Calu3 (cell line): Measurements from ENCODE around the gene FAF1. TPM values are rescaled to one million over a fixed set of nuclear protein-coding genes. Genes with fewer than 3 reads are reported as not detected.

Source experiments
- BruUV-seq: library from RNA; stranded (reverse); fragments of 400-500 nt; replicated peaks from 2 replicates; lab custom pipeline; 2021; lab: Mats Ljungman, UMichigan
- CTCF ChIA-PET: fragments of 300-600 bp; sonication (Branson Sonifier 250); formaldehyde crosslinking; loops from one replicate; lab custom pipeline; 2022; ENCODE audit warnings: antibody characterized with exemption; lab: Charles Lee
- DNase-seq: peaks from one replicate; pipeline ENCODE4 v3.0.0; 2022
- H3K27ac Mint-ChIP-seq: one replicate; pipeline ENCODE4 v1.8.0; 2022; ENCODE audit warnings: mixed read lengths; ENCODE audit not compliant: unreplicated experiment
- H3K27me3 Mint-ChIP-seq: one replicate; pipeline ENCODE4 v1.8.0; 2022; ENCODE audit warnings: mixed read lengths; ENCODE audit not compliant: unreplicated experiment
- H3K36me3 Mint-ChIP-seq: one replicate; pipeline ENCODE4 v1.8.0; 2022; ENCODE audit warnings: mild to moderate bottlenecking, moderate library complexity, mixed read lengths; ENCODE audit not compliant: insufficient read depth, unreplicated experiment
- H3K4me1 Mint-ChIP-seq: one replicate; pipeline ENCODE4 v1.8.0; 2022; ENCODE audit warnings: mild to moderate bottlenecking, low read depth, mixed read lengths; ENCODE audit not compliant: unreplicated experiment
- H3K4me3 Mint-ChIP-seq: one replicate; pipeline ENCODE4 v1.8.0; 2022; ENCODE audit warnings: mild to moderate bottlenecking, low read depth, moderate library complexity, mixed read lengths; ENCODE audit not compliant: unreplicated experiment
- H3K9me3 Mint-ChIP-seq: one replicate; pipeline ENCODE4 v1.8.0; 2022; ENCODE audit warnings: low read depth, mixed read lengths; ENCODE audit not compliant: unreplicated experiment
- intact Hi-C: fragments of 100-400 bp; cut with micrococcal nuclease; formaldehyde crosslinking; loops from one replicate; pipeline ENCODE4 v1.10.0; 2022; ENCODE audit not compliant: unreplicated experiment
- total RNA-seq: library from RNA; stranded (reverse); gene quantifications from 2 replicates; pipeline ENCODE4 v1.2.3, GENCODE V29; 2022
- TF ChIP-seq, protein P1 (sequence below): fragments of 200-600 bp; IDR thresholded peaks from one replicate; pipeline ENCODE4 v1.8.0; 2022; ENCODE audit warnings: antibody characterized with exemption; ENCODE audit not compliant: unreplicated experiment

Gene FAF1
- total RNA-seq, 1 experiment from 2014 or later, result 104 TPM

DNA sequence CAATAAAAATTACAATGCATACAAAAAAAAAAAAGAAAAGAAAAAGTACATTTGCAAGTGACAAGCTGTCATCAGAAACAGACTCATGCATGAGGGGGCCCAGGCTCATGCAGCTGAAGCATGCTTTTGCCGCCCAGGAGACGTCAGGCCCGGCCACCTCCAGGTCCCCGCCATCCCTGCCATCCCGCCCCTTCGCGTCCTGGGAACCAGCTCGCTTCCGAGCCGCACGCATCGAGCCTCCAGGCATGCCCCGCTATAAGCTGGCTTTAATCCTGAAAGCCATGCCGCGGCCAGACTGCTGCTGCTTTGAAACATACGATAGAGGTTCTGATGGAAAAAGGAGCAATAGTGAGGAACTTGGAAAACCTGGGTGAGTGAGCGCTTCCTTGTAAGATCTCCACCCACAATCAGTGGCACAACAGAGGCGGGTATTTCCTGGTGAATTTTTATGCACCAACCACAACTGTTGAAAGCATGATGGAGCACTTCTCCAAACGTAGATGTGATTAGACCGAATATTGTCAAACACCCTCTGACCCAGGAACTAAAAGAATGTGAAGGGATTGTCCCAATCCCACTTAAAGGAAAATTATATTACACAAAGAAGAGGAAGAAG, 113.7 kb downstream of the FAF1 start:
- H3K9me3 Mint-ChIP-seq, result no peaks in the 10 kb centered on the region
- H3K27ac Mint-ChIP-seq, result peak overlapping the region; percentile 26
- TF ChIP-seq, protein P1, sequence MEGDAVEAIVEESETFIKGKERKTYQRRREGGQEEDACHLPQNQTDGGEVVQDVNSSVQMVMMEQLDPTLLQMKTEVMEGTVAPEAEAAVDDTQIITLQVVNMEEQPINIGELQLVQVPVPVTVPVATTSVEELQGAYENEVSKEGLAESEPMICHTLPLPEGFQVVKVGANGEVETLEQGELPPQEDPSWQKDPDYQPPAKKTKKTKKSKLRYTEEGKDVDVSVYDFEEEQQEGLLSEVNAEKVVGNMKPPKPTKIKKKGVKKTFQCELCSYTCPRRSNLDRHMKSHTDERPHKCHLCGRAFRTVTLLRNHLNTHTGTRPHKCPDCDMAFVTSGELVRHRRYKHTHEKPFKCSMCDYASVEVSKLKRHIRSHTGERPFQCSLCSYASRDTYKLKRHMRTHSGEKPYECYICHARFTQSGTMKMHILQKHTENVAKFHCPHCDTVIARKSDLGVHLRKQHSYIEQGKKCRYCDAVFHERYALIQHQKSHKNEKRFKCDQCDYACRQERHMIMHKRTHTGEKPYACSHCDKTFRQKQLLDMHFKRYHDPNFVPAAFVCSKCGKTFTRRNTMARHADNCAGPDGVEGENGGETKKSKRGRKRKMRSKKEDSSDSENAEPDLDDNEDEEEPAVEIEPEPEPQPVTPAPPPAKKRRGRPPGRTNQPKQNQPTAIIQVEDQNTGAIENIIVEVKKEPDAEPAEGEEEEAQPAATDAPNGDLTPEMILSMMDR, result no peak
- BruUV-seq, result no TSS peak
- DNase-seq, result peak; percentile 38
- H3K4me3 Mint-ChIP-seq, result peak overlapping the region; percentile 56
- CTCF ChIA-PET, result no interaction called here
- intact Hi-C loops, result no loop called here
- peaks cover 27% of the 10 kb centered on the region for H3K4me1 Mint-ChIP-seq
- no peaks in the 10 kb centered on the region for H3K36me3 Mint-ChIP-seq
- H3K27me3 Mint-ChIP-seq, result no peaks in the 10 kb centered on the region

DNA sequence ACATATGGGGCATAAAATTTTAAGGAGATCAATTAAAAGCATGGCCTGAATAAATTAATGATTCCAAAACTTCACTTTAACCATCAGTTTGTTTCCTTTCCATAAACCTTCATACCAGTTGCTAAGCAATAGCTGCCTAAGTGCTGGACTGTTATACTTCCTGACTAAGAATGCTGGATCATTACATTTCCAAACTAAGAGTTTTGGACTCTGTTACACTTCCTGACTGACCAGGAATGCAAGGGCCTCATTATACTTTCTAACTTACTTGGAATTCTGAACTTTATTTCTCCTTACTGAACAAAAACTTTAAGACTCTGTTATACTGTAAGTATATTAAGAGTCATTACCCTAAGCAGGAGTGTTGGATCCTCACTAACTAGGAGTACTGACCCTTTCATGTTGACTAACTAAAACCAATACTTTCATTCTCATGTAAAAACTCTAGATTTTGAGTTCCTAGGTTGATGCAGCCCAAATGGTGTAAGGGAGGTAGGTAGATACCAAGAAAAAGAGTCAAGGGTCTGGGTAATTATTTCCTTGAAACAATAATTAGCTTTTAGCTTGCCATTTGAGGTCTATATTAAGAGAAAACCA, 118.2 kb downstream of the FAF1 start:
- Mint-ChIP-seq H3K27me3 (no peaks in the 10 kb centered on the region), H3K36me3 (no peaks in the 10 kb centered on the region), H3K4me1 (peaks cover 17% of the 10 kb centered on the region), H3K27ac (no peak overlapping the region), H3K4me3 (no peak overlapping the region), H3K9me3 (no peaks in the 10 kb centered on the region)
- intact Hi-C loops, result no loop called here
- CTCF ChIA-PET, result interaction anchor here (0.6 kb wide), 1 partner anchor 1238 kb away, joined by 6 read pairs; no protein-coding TSS in a partner anchor
- no peak for DNase-seq
- TF ChIP-seq, protein P1, result no peak
- no TSS peak for BruUV-seq

DNA sequence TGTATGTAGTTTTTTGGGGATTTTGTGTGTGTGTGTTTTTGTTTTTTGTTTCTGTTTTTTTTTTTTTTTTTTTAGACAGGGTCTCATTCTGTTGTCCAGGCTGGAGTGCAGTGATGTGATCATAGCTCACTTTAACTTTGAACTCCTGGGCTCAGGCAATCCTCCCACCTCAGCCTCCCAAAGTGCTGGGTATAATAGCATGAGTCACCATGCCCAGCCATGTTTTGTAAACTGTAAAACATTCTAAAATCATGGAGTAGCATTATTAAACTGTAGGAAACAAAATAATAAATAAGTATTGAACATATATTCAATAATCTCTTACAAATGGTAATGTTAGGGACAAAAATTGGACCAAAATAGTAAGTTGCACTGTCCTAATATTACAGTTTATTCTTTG, 124.0 kb downstream of the FAF1 start:
- no peak for DNase-seq
- Mint-ChIP-seq H3K36me3 (no peaks in the 10 kb centered on the region), H3K27ac (no peak overlapping the region), H3K9me3 (no peaks in the 10 kb centered on the region), H3K4me1 (peaks cover 14% of the 10 kb centered on the region), H3K4me3 (no peak overlapping the region), H3K27me3 (no peaks in the 10 kb centered on the region)
- TF ChIP-seq, protein P1, result no peak
- intact Hi-C loops, result no loop called here
- CTCF ChIA-PET, result interaction anchor here (0.5 to 0.7 kb wide), 5 partner anchors 47 to 911 kb away, joined by 3 to 9 read pairs (median 4); no protein-coding TSS in a partner anchor
- no TSS peak for BruUV-seq

DNA sequence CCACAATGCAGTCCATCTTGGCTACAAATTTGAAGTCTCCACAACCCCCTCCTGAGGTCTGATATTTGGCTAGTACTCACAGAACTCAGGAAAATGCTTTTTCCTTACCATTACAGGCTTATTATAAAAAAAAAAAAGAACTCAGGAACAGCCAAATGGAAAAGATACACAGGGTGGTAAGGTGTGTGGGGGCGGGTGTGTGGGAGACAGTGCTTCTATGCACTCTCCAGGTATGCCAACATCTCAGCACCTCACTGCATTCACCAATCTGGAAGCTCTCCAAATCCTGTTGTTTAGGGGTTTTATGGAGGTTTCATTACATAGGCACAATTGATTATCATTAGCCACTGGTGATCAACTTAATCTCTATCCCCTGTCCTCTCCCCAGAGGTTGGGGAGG, 126.9 kb downstream of the FAF1 start:
- DNase-seq, result no peak
- intact Hi-C loops, result no loop called here
- Mint-ChIP-seq H3K4me3 (no peak overlapping the region), H3K9me3 (no peaks in the 10 kb centered on the region), H3K27me3 (no peaks in the 10 kb centered on the region), H3K36me3 (no peaks in the 10 kb centered on the region), H3K27ac (no peak overlapping the region), H3K4me1 (peaks cover 31% of the 10 kb centered on the region)
- CTCF ChIA-PET, result no interaction called here
- BruUV-seq, result no TSS peak
- TF ChIP-seq, protein P1, result no peak
